A549 treated with GW870086 at 1 μM for 4 hours (cell line): Measurements from ENCODE around the gene EFNB1. TPM values are rescaled to one million over a fixed set of nuclear protein-coding genes. Genes with fewer than 3 reads are reported as not detected.

Experiments
- total RNA-seq: library from RNA; stranded (reverse); fragments of 200-300 nt; extraction: Qiagen RNA extraction; gene quantifications from 5 replicates; pipeline ENCODE4 v1.2.3, GENCODE V29; 2022; ENCODE audit warnings: low read depth

The EFNB1 gene
- 8.3 to 10.7 TPM (median 10.1 TPM) in 5 replicates for total RNA-seq

DNA sequence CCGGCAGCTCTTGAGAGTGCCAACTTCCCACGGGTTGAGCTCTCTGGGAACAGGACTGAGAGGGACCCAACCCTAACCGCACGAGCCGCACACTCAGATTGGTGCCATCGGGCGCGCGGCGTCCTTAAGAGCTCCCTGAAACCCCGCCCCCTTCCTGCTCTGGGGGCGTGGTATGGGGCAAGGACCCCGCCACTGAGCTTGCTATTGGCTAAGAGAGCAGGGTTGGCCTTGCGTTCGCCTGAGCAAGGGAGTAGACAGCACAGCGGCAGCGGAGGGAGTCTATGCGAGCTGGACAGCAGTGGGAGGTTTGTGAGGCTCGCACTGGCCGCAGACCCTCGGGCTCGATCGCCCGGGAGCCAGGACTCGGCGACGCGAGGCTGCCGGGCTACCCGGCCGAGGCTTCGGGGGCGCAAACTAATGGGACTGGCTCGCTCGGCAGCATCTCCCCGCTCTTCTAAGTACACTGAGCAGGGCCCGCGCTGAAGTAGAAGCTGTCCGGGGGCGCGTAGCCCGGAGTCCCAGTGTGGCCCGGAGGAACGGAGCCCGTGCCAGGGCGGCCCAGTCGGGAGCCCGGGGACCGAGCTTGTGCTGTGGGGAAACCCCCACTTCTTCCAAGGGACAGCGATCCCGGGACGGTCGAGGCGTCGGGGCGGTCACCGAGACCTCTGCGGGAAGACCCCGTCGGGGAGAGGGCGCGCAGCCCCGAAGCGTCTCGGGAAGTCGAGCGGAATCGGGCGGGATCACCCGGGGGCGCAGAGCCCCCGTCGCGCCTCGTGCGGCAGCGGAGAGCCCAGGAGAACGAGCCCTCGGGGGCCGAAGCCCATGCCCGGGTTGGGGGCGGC, at the start of gene EFNB1:
Gene EFNB1, plus strand, starts transcription at position 282 of the 842 bp plus-strand sequence. CDS start 756 bp downstream, outside the sequence.

Other genes with a start within 250 kb of the EFNB1 start
- 1.2 to 2.0 TPM (median 1.8 TPM) in 5 replicates for gene STARD8, start 181.4 kb upstream of the EFNB1 start, total RNA-seq